Cerebellar nuclear complex (tissue), 1 donor: ENCODE results near the gene ABLIM1.

ENCODE experiments used
- DNase-seq, 2 experiments: peaks; one replicate each; lab custom pipeline; 2025; lab: John Stamatoyannopoulos, UW

Gene ABLIM1

GRCh38 chr10:114388275-114388674, 269.8 kb downstream of the ABLIM1 start:
- DNase-seq: no peak

- DNase-seq: no peak
Observed at GRCh38 chr10:114387784-114388183, 270.3 kb downstream of the ABLIM1 start.

GRCh38 chr10:114386452-114386851, 271.6 kb downstream of the ABLIM1 start:
- no peak for DNase-seq

- no peak for DNase-seq
Observed at GRCh38 chr10:114385557-114385956, 272.5 kb downstream of the ABLIM1 start.

GRCh38 chr10:114384601-114385000, 273.5 kb downstream of the ABLIM1 start:
- DNase-seq: no peak

- no peak for DNase-seq
Observed at GRCh38 chr10:114384181-114384580, 273.9 kb downstream of the ABLIM1 start.
